Brain microvascular endothelial cell (primary cell): ENCODE measurements around the gene PNPLA6.
"Not testable (repeated sequence)": the region's sequence is repeated elsewhere in the genome, so short reads cannot be mapped to it uniquely, and the experiment has no call there.

ENCODE experiments used
- DNase-seq: peaks from one replicate; pipeline ENCODE4 v3.0.0-alpha.2; 2020
- H3K27ac ChIP-seq: fragments of 250-450 bp; sonication (Bioruptor Pico); 2 replicates; pipeline ENCODE4 v1.5.1; 2020; ENCODE audit warnings: mild to moderate bottlenecking, moderate library complexity
- H3K27me3 ChIP-seq: fragments of 250-450 bp; sonication (Bioruptor Pico); replicated peaks from 2 replicates; pipeline ENCODE4 v1.5.1; 2020; ENCODE audit warnings: mild to moderate bottlenecking
- H3K36me3 ChIP-seq: fragments of 250-450 bp; sonication (Bioruptor Pico); replicated peaks from 2 replicates; pipeline ENCODE4 v1.5.1; 2020; ENCODE audit warnings: mild to moderate bottlenecking
- H3K4me3 ChIP-seq: 2 replicates; pipeline ENCODE4 v1.5.1; 2011; ENCODE audit warnings: low read depth, mild to moderate bottlenecking, control low read depth, low read length, moderate library complexity
- CTCF ChIP-seq: IDR thresholded peaks from 2 replicates; pipeline ENCODE4 v1.5.1; 2011; ENCODE audit warnings: low read depth, mild to moderate bottlenecking, moderate library complexity, low read length, control low read depth, inconsistent platforms; ENCODE audit errors: missing control alignments
- in situ Hi-C: cut with HindIII; loops from 2 replicates; pipeline ENCODE4 v1.10.0; 2017; ENCODE audit warnings: low sequenced_read_pairs, low pct_ligation_motif_present

The PNPLA6 gene

GRCh38 chr19:7565332-7565731 lies 29.8 kb downstream of the PNPLA6 start:
- no peak overlapping the region for H3K4me3 ChIP-seq
- peaks cover 10% of the 10 kb centered on the region for H3K36me3 ChIP-seq
- DNase-seq = no peak
- no peaks in the 10 kb centered on the region for H3K27me3 ChIP-seq
- no peak overlapping the region for H3K27ac ChIP-seq
- in situ Hi-C loops = no loop called here
- no peak for TF ChIP-seq CTCF

- in situ Hi-C loops = no loop called here
- Histone ChIP-seq H3K27ac (no peak overlapping the region), H3K36me3 (no peaks in the 10 kb centered on the region), H3K27me3 (no peaks in the 10 kb centered on the region), H3K4me3 (no peak overlapping the region)
- no peak for DNase-seq
- TF ChIP-seq CTCF = no peak
These were observed 35.2 kb downstream of the PNPLA6 start for GRCh38 chr19:7570761-7571160.

GRCh38 chr19:7575434-7576040 lies 40.0 kb downstream of the PNPLA6 start:
- Histone ChIP-seq H3K27me3 (no peaks in the 10 kb centered on the region), H3K36me3 (no peaks in the 10 kb centered on the region), H3K27ac (no peak overlapping the region), H3K4me3 (no peak overlapping the region)
- no peak for TF ChIP-seq CTCF
- DNase-seq = peak; percentile 17
- in situ Hi-C loops = no loop called here

- H3K27me3 ChIP-seq, H3K4me3 ChIP-seq, H3K36me3 ChIP-seq, H3K27ac ChIP-seq, in situ Hi-C loops, DNase-seq: not testable (repeated sequence)
These were observed 41.9 kb downstream of the PNPLA6 start for GRCh38 chr19:7577422-7577821.

GRCh38 chr19:7578127-7578526 lies 42.6 kb downstream of the PNPLA6 start:
- DNase-seq = no peak
- TF ChIP-seq CTCF = no peak
- no peaks in the 10 kb centered on the region for H3K27me3 ChIP-seq
- in situ Hi-C loops = no loop called here
- no peak overlapping the region for H3K27ac ChIP-seq
- no peaks in the 10 kb centered on the region for H3K36me3 ChIP-seq
- no peak overlapping the region for H3K4me3 ChIP-seq

GRCh38 chr19:7579182-7579581 lies 43.7 kb downstream of the PNPLA6 start:
- no peak overlapping the region for H3K4me3 ChIP-seq
- TF ChIP-seq CTCF = no peak
- no peaks in the 10 kb centered on the region for H3K27me3 ChIP-seq
- no peaks in the 10 kb centered on the region for H3K36me3 ChIP-seq
- in situ Hi-C loops = no loop called here
- H3K27ac ChIP-seq = no peak overlapping the region
- DNase-seq = no peak
